ENCODE results near the gene POMGNT1. TPM values are rescaled to one million over a fixed set of nuclear protein-coding genes. Genes with fewer than 3 reads are reported as not detected.

The POMGNT1 gene
- polyA plus RNA-seq, 1 donor from 2014 or later: 128 TPM

DNA sequence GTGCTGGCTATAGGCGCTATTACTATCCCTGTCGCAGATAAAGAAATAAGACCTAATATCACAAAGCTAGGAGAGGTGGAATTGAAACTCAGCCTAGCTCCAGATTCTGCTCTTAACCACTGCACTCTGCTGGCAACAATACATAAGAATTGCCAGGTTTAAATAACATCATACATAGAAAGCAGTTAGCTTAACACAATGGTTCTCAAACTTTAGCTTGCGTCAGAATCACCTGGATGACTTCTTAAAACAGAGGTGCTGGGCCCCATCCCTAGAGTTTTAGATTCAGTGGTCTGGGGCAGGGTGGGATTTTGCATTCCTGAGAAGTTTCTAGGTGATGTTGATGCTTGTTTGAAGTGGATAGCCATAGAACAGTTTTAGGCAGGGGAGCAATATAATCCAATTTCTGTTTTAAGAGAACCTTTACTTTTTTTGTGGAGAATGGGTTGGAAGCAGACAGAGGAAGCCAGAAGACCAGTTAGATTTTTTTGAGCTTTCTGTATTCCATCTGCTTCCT is 1.1 kb upstream of the POMGNT1 start:
- Histone ChIP-seq H2AFZ (ENCODE audit: low read depth, low read length) (no peak overlapping the region), H3K9ac (ENCODE audit: low read length) (no peak overlapping the region)

DNA sequence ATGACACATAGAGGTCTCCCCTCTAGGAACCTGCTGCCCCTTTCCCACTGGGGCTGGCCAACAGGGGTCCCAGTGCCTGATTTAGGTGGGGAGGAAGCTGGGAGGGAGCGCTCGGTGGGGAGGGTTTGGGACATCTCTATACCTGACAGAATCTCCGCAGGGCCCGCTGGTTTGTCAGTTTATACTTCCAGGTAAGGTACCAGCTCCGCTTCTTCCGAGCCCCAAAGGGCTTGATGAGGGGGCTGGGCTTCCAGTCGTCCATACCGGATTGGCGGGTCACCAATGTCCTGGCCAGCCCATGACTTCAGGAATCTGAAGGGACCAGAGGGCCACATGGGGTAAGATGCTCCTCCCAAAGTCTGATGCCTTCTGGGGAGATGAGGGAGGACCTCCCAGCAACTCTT is 672 bp downstream of the POMGNT1 start:
- H3K9ac ChIP-seq (ENCODE audit: low read length): peak overlapping the region; percentile 81
- no peaks in the 10 kb centered on the region for H4K20me1 ChIP-seq (ENCODE audit: insufficient read depth)
- no peaks in the 10 kb centered on the region for H3K9me2 ChIP-seq (ENCODE audit: insufficient read depth, low read length)
- H3K9me3 ChIP-seq (ENCODE audit: low read length): no peaks in the 10 kb centered on the region
- no peak for TF ChIP-seq MXI1 (conservative IDR thresholded peaks at IDR 0.05; ENCODE audit: poor library complexity, severe bottlenecking)
- no peak for TF ChIP-seq TAF1 (IDR thresholded peaks at IDR 0.05; ENCODE audit: low read depth)
- no peak for TF ChIP-seq RAD21 (conservative IDR thresholded peaks at IDR 0.05)
- no peak for TF ChIP-seq EP300 (conservative IDR thresholded peaks at IDR 0.05; ENCODE audit: poor library complexity, severe bottlenecking)
- TF ChIP-seq, protein P1, sequence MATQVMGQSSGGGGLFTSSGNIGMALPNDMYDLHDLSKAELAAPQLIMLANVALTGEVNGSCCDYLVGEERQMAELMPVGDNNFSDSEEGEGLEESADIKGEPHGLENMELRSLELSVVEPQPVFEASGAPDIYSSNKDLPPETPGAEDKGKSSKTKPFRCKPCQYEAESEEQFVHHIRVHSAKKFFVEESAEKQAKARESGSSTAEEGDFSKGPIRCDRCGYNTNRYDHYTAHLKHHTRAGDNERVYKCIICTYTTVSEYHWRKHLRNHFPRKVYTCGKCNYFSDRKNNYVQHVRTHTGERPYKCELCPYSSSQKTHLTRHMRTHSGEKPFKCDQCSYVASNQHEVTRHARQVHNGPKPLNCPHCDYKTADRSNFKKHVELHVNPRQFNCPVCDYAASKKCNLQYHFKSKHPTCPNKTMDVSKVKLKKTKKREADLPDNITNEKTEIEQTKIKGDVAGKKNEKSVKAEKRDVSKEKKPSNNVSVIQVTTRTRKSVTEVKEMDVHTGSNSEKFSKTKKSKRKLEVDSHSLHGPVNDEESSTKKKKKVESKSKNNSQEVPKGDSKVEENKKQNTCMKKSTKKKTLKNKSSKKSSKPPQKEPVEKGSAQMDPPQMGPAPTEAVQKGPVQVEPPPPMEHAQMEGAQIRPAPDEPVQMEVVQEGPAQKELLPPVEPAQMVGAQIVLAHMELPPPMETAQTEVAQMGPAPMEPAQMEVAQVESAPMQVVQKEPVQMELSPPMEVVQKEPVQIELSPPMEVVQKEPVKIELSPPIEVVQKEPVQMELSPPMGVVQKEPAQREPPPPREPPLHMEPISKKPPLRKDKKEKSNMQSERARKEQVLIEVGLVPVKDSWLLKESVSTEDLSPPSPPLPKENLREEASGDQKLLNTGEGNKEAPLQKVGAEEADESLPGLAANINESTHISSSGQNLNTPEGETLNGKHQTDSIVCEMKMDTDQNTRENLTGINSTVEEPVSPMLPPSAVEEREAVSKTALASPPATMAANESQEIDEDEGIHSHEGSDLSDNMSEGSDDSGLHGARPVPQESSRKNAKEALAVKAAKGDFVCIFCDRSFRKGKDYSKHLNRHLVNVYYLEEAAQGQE (IDR thresholded peaks at IDR 0.05; ENCODE audit: borderline replicate concordance): no peak
- no peak for TF ChIP-seq SMC3 (conservative IDR thresholded peaks at IDR 0.05; ENCODE audit: poor library complexity)
- TF ChIP-seq EZH2 (IDR thresholded peaks at IDR 0.05; ENCODE audit: borderline replicate concordance, insufficient read depth, low read length, poor library complexity, severe bottlenecking): no peak
- no peak for TF ChIP-seq POLR2AphosphoS5 (IDR thresholded peaks at IDR 0.05)
- no peak for TF ChIP-seq CTCF (IDR thresholded peaks at IDR 0.05; ENCODE audit: poor library complexity, severe bottlenecking)
- no peaks in the 10 kb centered on the region for H3K36me3 ChIP-seq (ENCODE audit: insufficient read depth, low read length)
- H3K27ac ChIP-seq (ENCODE audit: low read length): no peak overlapping the region
- peak overlapping the region; percentile 56 for H2AFZ ChIP-seq (ENCODE audit: low read depth, low read length)
- peak overlapping the region; percentile 84 for H3K4me3 ChIP-seq (ENCODE audit: low read length)
- no peaks in the 10 kb centered on the region for H3K27me3 ChIP-seq (ENCODE audit: insufficient read depth, low read depth, low read length)
- H3K4me2 ChIP-seq (ENCODE audit: low read length): peak overlapping the region; percentile 76
- H3F3A ChIP-seq (ENCODE audit: insufficient read depth, low read length, poor library complexity, severe bottlenecking): no peaks in the 10 kb centered on the region
- no peaks in the 10 kb centered on the region for H3K79me2 ChIP-seq (replicated peaks; ENCODE audit: insufficient read depth, low read length)

More for the DNA sequence above, 1.1 kb upstream of the POMGNT1 start:
- no peak overlapping the region for H3K27ac ChIP-seq (ENCODE audit: low read length)
- no peak overlapping the region for H3K4me2 ChIP-seq (ENCODE audit: low read length)
- H3F3A ChIP-seq (ENCODE audit: insufficient read depth, low read length, poor library complexity, severe bottlenecking): no peaks in the 10 kb centered on the region
- H4K20me1 ChIP-seq (ENCODE audit: insufficient read depth): no peaks in the 10 kb centered on the region
- TF ChIP-seq TAF1 (IDR thresholded peaks at IDR 0.05; ENCODE audit: low read depth): no peak
- TF ChIP-seq RAD21 (conservative IDR thresholded peaks at IDR 0.05): no peak
- no peak for TF ChIP-seq CTCF (IDR thresholded peaks at IDR 0.05; ENCODE audit: poor library complexity, severe bottlenecking)
- TF ChIP-seq, protein P1 (IDR thresholded peaks at IDR 0.05; ENCODE audit: borderline replicate concordance): no peak
- no peak for TF ChIP-seq SMC3 (conservative IDR thresholded peaks at IDR 0.05; ENCODE audit: poor library complexity)
- TF ChIP-seq POLR2AphosphoS5 (IDR thresholded peaks at IDR 0.05): no peak
- no peak for TF ChIP-seq EZH2 (IDR thresholded peaks at IDR 0.05; ENCODE audit: borderline replicate concordance, insufficient read depth, low read length, poor library complexity, severe bottlenecking)
- no peak for TF ChIP-seq EP300 (conservative IDR thresholded peaks at IDR 0.05; ENCODE audit: poor library complexity, severe bottlenecking)
- TF ChIP-seq MXI1 (conservative IDR thresholded peaks at IDR 0.05; ENCODE audit: poor library complexity, severe bottlenecking): no peak
- H3K27me3 ChIP-seq (ENCODE audit: insufficient read depth, low read depth, low read length): peaks cover 11% of the 10 kb centered on the region
- no peaks in the 10 kb centered on the region for H3K9me3 ChIP-seq (ENCODE audit: low read length)
- H3K4me3 ChIP-seq (ENCODE audit: low read length): peak overlapping the region; percentile 84
- H3K9me2 ChIP-seq (ENCODE audit: insufficient read depth, low read length): no peaks in the 10 kb centered on the region
- H3K36me3 ChIP-seq (ENCODE audit: insufficient read depth, low read length): no peaks in the 10 kb centered on the region
- H3K79me2 ChIP-seq (replicated peaks; ENCODE audit: insufficient read depth, low read length): no peaks in the 10 kb centered on the region

All from neural cell (in vitro differentiated cells).